Measurements from ENCODE around the gene SAMD4B. TPM values are rescaled to one million over a fixed set of nuclear protein-coding genes. Genes with fewer than 3 reads are reported as not detected.

Gene SAMD4B
- total and polyA plus RNA-seq, 9 of the 15 experiments (the other 6 are each of a cell fraction or from before 2014, with no cell fraction given), result 3.4 to 90.5 (median 38.0) TPM

DNA sequence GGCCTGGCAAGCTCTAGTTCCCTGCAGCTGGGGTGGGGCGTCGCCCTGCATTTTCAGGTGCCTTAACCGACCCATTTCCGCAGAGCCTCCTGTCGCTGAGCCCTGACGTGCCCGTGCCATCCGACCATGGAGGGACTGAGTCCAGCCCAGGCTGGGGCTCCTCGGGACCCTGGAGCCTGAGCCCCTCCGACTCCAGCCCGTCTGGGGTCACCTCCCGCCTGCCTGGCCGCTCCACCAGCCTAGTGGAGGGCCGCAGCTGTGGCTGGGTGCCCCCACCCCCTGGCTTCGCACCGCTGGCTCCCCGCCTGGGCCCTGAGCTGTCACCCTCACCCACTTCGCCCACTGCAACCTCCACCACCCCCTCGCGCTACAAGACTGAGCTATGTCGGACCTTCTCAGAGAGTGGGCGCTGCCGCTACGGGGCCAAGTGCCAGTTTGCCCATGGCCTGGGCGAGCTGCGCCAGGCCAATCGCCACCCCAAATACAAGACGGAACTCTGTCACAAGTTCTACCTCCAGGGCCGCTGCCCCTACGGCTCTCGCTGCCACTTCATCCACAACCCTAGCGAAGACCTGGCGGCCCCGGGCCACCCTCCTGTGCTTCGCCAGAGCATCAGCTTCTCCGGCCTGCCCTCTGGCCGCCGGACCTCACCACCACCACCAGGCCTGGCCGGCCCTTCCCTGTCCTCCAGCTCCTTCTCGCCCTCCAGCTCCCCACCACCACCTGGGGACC, 65.6 kb downstream of the SAMD4B start (continued):
- TF ChIP-seq, protein P1, sequence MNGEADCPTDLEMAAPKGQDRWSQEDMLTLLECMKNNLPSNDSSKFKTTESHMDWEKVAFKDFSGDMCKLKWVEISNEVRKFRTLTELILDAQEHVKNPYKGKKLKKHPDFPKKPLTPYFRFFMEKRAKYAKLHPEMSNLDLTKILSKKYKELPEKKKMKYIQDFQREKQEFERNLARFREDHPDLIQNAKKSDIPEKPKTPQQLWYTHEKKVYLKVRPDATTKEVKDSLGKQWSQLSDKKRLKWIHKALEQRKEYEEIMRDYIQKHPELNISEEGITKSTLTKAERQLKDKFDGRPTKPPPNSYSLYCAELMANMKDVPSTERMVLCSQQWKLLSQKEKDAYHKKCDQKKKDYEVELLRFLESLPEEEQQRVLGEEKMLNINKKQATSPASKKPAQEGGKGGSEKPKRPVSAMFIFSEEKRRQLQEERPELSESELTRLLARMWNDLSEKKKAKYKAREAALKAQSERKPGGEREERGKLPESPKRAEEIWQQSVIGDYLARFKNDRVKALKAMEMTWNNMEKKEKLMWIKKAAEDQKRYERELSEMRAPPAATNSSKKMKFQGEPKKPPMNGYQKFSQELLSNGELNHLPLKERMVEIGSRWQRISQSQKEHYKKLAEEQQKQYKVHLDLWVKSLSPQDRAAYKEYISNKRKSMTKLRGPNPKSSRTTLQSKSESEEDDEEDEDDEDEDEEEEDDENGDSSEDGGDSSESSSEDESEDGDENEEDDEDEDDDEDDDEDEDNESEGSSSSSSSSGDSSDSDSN (IDR thresholded peaks at IDR 0.05; ENCODE audit: borderline replicate concordance in 1 of 2, low read depth in 2 of 2, low read length in 2 of 2), result no peak
- TF ChIP-seq CBX8 (IDR thresholded peaks at IDR 0.05; ENCODE audit: borderline replicate concordance, extremely low read depth, low read depth, low read length, poor library complexity, severe bottlenecking), result no peak
- TF ChIP-seq, protein P2, sequence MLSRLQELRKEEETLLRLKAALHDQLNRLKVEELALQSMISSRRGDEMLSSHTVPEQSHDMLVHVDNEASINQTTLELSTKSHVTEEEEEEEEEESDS (CRISPR knock-in tag; IDR thresholded peaks at IDR 0.05), result no peak
- no peak for TF ChIP-seq RAD21 (CRISPR knock-in tag; conservative IDR thresholded peaks at IDR 0.05 in 1 of 2, IDR thresholded peaks at IDR 0.05 in 1 of 2)
- TF ChIP-seq CTBP1 (IDR thresholded peaks at IDR 0.05; ENCODE audit: borderline replicate concordance), result no peak
- TF ChIP-seq, protein P3, sequence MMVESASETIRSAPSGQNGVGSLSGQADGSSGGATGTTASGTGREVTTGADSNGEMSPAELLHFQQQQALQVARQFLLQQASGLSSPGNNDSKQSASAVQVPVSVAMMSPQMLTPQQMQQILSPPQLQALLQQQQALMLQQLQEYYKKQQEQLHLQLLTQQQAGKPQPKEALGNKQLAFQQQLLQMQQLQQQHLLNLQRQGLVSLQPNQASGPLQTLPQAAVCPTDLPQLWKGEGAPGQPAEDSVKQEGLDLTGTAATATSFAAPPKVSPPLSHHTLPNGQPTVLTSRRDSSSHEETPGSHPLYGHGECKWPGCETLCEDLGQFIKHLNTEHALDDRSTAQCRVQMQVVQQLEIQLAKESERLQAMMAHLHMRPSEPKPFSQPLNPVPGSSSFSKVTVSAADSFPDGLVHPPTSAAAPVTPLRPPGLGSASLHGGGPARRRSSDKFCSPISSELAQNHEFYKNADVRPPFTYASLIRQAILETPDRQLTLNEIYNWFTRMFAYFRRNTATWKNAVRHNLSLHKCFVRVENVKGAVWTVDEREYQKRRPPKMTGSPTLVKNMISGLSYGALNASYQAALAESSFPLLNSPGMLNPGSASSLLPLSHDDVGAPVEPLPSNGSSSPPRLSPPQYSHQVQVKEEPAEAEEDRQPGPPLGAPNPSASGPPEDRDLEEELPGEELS (CRISPR knock-in tag; IDR thresholded peaks at IDR 0.05; ENCODE audit: borderline replicate concordance), result no peak
- TF ChIP-seq L3MBTL2 (IDR thresholded peaks at IDR 0.05), result no peak
- no peak for TF ChIP-seq ZNF140 (CRISPR knock-in tag; IDR thresholded peaks at IDR 0.05)
- TF ChIP-seq NCOA4 (IDR thresholded peaks at IDR 0.05; ENCODE audit: partially characterized antibody), result no peak
- no peak for TF ChIP-seq TEAD1 (CRISPR knock-in tag; IDR thresholded peaks at IDR 0.05)
- no peak for TF ChIP-seq NUFIP1 (IDR thresholded peaks at IDR 0.05; ENCODE audit: partially characterized antibody)
- TF ChIP-seq, protein P4, sequence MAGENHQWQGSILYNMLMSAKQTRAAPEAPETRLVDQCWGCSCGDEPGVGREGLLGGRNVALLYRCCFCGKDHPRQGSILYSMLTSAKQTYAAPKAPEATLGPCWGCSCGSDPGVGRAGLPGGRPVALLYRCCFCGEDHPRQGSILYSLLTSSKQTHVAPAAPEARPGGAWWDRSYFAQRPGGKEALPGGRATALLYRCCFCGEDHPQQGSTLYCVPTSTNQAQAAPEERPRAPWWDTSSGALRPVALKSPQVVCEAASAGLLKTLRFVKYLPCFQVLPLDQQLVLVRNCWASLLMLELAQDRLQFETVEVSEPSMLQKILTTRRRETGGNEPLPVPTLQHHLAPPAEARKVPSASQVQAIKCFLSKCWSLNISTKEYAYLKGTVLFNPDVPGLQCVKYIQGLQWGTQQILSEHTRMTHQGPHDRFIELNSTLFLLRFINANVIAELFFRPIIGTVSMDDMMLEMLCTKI (IDR thresholded peaks at IDR 0.05; ENCODE audit: partially characterized antibody), result no peak
- no peak for TF ChIP-seq NONO (IDR thresholded peaks at IDR 0.05; ENCODE audit: low read depth in 2 of 2, low read length in 1 of 2)
- TF ChIP-seq FOXM1 (IDR thresholded peaks at IDR 0.05; ENCODE audit: low read depth), result no peak
- TF ChIP-seq FOXM1 (CRISPR knock-in tag; IDR thresholded peaks at IDR 0.05; ENCODE audit: low read depth), result peak; percentile 65; the same call in 1 of the 2 replicates
- TF ChIP-seq, protein P5, sequence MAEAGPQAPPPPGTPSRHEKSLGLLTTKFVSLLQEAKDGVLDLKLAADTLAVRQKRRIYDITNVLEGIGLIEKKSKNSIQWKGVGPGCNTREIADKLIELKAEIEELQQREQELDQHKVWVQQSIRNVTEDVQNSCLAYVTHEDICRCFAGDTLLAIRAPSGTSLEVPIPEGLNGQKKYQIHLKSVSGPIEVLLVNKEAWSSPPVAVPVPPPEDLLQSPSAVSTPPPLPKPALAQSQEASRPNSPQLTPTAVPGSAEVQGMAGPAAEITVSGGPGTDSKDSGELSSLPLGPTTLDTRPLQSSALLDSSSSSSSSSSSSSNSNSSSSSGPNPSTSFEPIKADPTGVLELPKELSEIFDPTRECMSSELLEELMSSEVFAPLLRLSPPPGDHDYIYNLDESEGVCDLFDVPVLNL (CRISPR knock-in tag; IDR thresholded peaks at IDR 0.05; ENCODE audit: low read depth), result no peak
- TF ChIP-seq FOXA3 (CRISPR knock-in tag; conservative IDR thresholded peaks at IDR 0.05 in 1 of 2, IDR thresholded peaks at IDR 0.05 in 1 of 2), result no peak
- TF ChIP-seq XRCC4 (IDR thresholded peaks at IDR 0.05; ENCODE audit: extremely low read depth, insufficient read depth, insufficient read length), result no peak
- TF ChIP-seq SREBF2 (CRISPR knock-in tag; IDR thresholded peaks at IDR 0.05), result no peak
- TF ChIP-seq BHLHE40 (IDR thresholded peaks at IDR 0.05; ENCODE audit: low read length), result no peak

All from K562 (cell line).